GM18505 (cell line): ENCODE results near the gene COG7.
"Not testable (repeated sequence)": the region's sequence is repeated elsewhere in the genome, so short reads cannot be mapped to it uniquely, and the experiment has no call there.

Experiments
- ATAC-seq: cut with Tn5 transposase; IDR thresholded peaks from one replicate; pipeline ENCODE4 v1.9.1; 2021; ENCODE audit not compliant: unreplicated experiment
- POLR2A ChIP-seq: IDR thresholded peaks from 4 replicates; pipeline ENCODE4 v1.6.1; 2011; ENCODE audit warnings: borderline replicate concordance; ENCODE audit not compliant: insufficient read depth, insufficient read length; ENCODE audit errors: extremely low read depth

Gene COG7

GRCh38 chr16:23394141-23394831 lies 58.7 kb downstream of the COG7 start:
- no peak for ATAC-seq
- no peak for TF ChIP-seq POLR2A

- no peak for ATAC-seq
- TF ChIP-seq POLR2A, result no peak
Measured at GRCh38 chr16:23392223-23392600, 60.8 kb downstream of the COG7 start.

- TF ChIP-seq POLR2A, result no peak
- no peak for ATAC-seq
Measured at GRCh38 chr16:23391381-23392222, 61.4 kb downstream of the COG7 start.

GRCh38 chr16:23389936-23390335 lies 63.1 kb downstream of the COG7 start:
- not testable (repeated sequence) for ATAC-seq

- no peak for ATAC-seq
- TF ChIP-seq POLR2A, result no peak
Measured at GRCh38 chr16:23389201-23389600, 63.8 kb downstream of the COG7 start.

- TF ChIP-seq POLR2A, result no peak
- ATAC-seq, result no peak
Measured at GRCh38 chr16:23388786-23389185, 64.2 kb downstream of the COG7 start.

- no peak for ATAC-seq
- no peak for TF ChIP-seq POLR2A
Measured at GRCh38 chr16:23387666-23388065, 65.3 kb downstream of the COG7 start.

GRCh38 chr16:23385441-23385840 lies 67.5 kb downstream of the COG7 start:
- no peak for ATAC-seq
- no peak for TF ChIP-seq POLR2A

GRCh38 chr16:23384878-23385277 lies 68.1 kb downstream of the COG7 start:
- ATAC-seq, result no peak

GRCh38 chr16:23383881-23384280 lies 69.1 kb downstream of the COG7 start:
- no peak for ATAC-seq
- no peak for TF ChIP-seq POLR2A

More at GRCh38 chr16:23384878-23385277, 68.1 kb downstream of the COG7 start:
- TF ChIP-seq POLR2A, result no peak

- TF ChIP-seq POLR2A, result no peak
- no peak for ATAC-seq
Measured at GRCh38 chr16:23382279-23382678, 70.7 kb downstream of the COG7 start.

- not testable (repeated sequence) for ATAC-seq
Measured at GRCh38 chr16:23381702-23382101, 71.3 kb downstream of the COG7 start.

- no peak for ATAC-seq
- TF ChIP-seq POLR2A, result no peak
Measured at GRCh38 chr16:23380501-23380951, 72.5 kb downstream of the COG7 start.

- no peak for ATAC-seq
- no peak for TF ChIP-seq POLR2A
Measured at GRCh38 chr16:23379707-23380106, 73.3 kb downstream of the COG7 start.
